GM12878 (cell line): ENCODE results near the gene ZNF148. TPM values are rescaled to one million over a fixed set of nuclear protein-coding genes. Genes with fewer than 3 reads are reported as not detected.
A peak's percentile ranks its signal among the peaks of the same experiment; 100 is the strongest.

Experiments used
- ATAC-seq: fragments of 200-7000 bp; cut with Tn5 transposase; 3 replicates; pipeline ENCODE4 v1.9.1; 2020; ENCODE audit warnings: mild to moderate bottlenecking, moderate library complexity
- BruUV-seq: library from RNA; stranded (reverse); fragments of 400-500 nt; replicated peaks from 2 replicates; lab custom pipeline; 2021; lab: Mats Ljungman, UMichigan
- CTCF ChIA-PET: fragments of 300-600 bp; sonication (Branson Sonifier 250); formaldehyde crosslinking; extraction: SDS; loops from one replicate; lab custom pipeline; 2021; ENCODE audit warnings: inconsistent platforms; lab: Yijun Ruan, JAX
- POLR2A ChIA-PET: fragments of 350-600 bp; formaldehyde crosslinking; extraction: SDS; loops from one replicate; lab custom pipeline; 2021; ENCODE audit warnings: inconsistent platforms; lab: Charles Lee
- RAD21 ChIA-PET: fragments of 300-600 bp; sonication (Branson Sonifier 250); formaldehyde crosslinking; loops from one replicate; lab custom pipeline; 2023; ENCODE audit warnings: antibody characterized with exemption; ENCODE audit not compliant: unreplicated experiment; lab: Charles Lee
- SMC1A ChIA-PET: fragments of 300-600 bp; sonication (Branson Sonifier 250); formaldehyde crosslinking; loops from one replicate; lab custom pipeline; 2023; ENCODE audit not compliant: unreplicated experiment, uncharacterized antibody; lab: Charles Lee
- DNase-seq: peaks from one replicate; pipeline ENCODE4 v3.0.0-alpha.2; 2011; ENCODE audit warnings: low read depth, low spot score
- FAIRE-seq: peaks from 3 replicates; lab custom pipeline; 2011; peaks lifted over from hg19 to GRCh38; lab: Jason Lieb, UNC
- H2AFZ ChIP-seq: 2 replicates; pipeline ENCODE4 v1.6.0; 2011; ENCODE audit warnings: low read depth, low read length, control low read depth; ENCODE audit not compliant: control insufficient read depth
- H3K27ac ChIP-seq: 2 replicates; pipeline ENCODE4 v1.5.1; 2011; ENCODE audit warnings: control low read depth; ENCODE audit not compliant: control insufficient read depth, insufficient read depth
- H3K27me3 ChIP-seq, 2 experiments: replicated peaks in 1 of 2; 2 replicates each; pipeline versions ENCODE4 v1.6.0 to v1.6.1; 2011; ENCODE audit warnings: low read length in 1 of 2; ENCODE audit not compliant: control insufficient read depth in 2 of 2, insufficient read depth in 2 of 2
- H3K36me3 ChIP-seq, 2 experiments: 2 replicates each; pipeline ENCODE4 v1.5.1; 2011; ENCODE audit warnings: low read length in 1 of 2; ENCODE audit not compliant: control insufficient read depth in 2 of 2, insufficient read depth in 2 of 2
- H3K4me1 ChIP-seq: 2 replicates; pipeline ENCODE4 v1.6.1; 2011; ENCODE audit warnings: mild to moderate bottlenecking, low read length, moderate library complexity, mixed read lengths; ENCODE audit not compliant: control insufficient read depth, insufficient read depth
- H3K4me2 ChIP-seq: 2 replicates; pipeline ENCODE4 v1.6.0; 2011; ENCODE audit warnings: control low read depth; ENCODE audit not compliant: control insufficient read depth, insufficient read depth
- H3K4me3 ChIP-seq: fragments of 200-600 bp; sonication (generic); 2 replicates; pipeline ENCODE4 v1.5.1; 2016
- H3K79me2 ChIP-seq: 2 replicates; pipeline ENCODE4 v1.6.0; 2011; ENCODE audit warnings: low read length; ENCODE audit not compliant: control insufficient read depth, insufficient read depth
- H3K9ac ChIP-seq: 2 replicates; pipeline ENCODE4 v1.8.0; 2011; ENCODE audit warnings: low read length, control low read depth, mixed read lengths; ENCODE audit not compliant: control insufficient read depth, insufficient read depth
- H3K9me3 ChIP-seq: replicated peaks from 3 replicates; pipeline ENCODE4 v1.5.1; 2011; ENCODE audit warnings: mild to moderate bottlenecking, low read length; ENCODE audit not compliant: control insufficient read depth, insufficient read depth
- H4K20me1 ChIP-seq: 2 replicates; pipeline ENCODE4 v1.6.0; 2011; ENCODE audit not compliant: control insufficient read depth, insufficient read depth
- BCL11A ChIP-seq: IDR thresholded peaks from 2 replicates; pipeline ENCODE4 v1.6.1; 2011; ENCODE audit warnings: low read depth, low read length
- BCL3 ChIP-seq: IDR thresholded peaks from 2 replicates; pipeline ENCODE4 v1.6.1; 2011; ENCODE audit warnings: borderline replicate concordance, low read depth, mild to moderate bottlenecking, moderate library complexity, low read length; ENCODE audit not compliant: insufficient read depth, poor library complexity, severe bottlenecking
- CBX5 ChIP-seq: sonication (generic); IDR thresholded peaks from 2 replicates; pipeline ENCODE4 v1.6.1; 2016; ENCODE audit warnings: low read depth, moderate library complexity, mild to moderate bottlenecking, inconsistent platforms
- GATAD2B ChIP-seq: fragments of 450-650 bp; conservative IDR thresholded peaks from 2 replicates; pipeline ENCODE4 v1.6.1; 2017; ENCODE audit warnings: low read depth, mild to moderate bottlenecking, moderate library complexity
- LARP7 ChIP-seq: fragments of 450-650 bp; IDR thresholded peaks from 2 replicates; pipeline ENCODE4 v1.6.1; 2017; ENCODE audit warnings: mild to moderate bottlenecking
- MXI1 ChIP-seq: fragments of 150-350 bp; IDR thresholded peaks from 2 replicates; pipeline ENCODE4 v1.6.1; 2011; ENCODE audit warnings: low read depth, mild to moderate bottlenecking, inconsistent platforms, low read length, improper control_type of control experiment
- NFIC ChIP-seq: IDR thresholded peaks from 2 replicates; pipeline ENCODE4 v1.6.1; 2012; ENCODE audit warnings: low read depth, mild to moderate bottlenecking, inconsistent platforms, low read length, moderate library complexity
- TARDBP ChIP-seq: IDR thresholded peaks from 2 replicates; pipeline ENCODE4 v1.6.1; 2016; ENCODE audit warnings: borderline replicate concordance
- YY1 ChIP-seq: IDR thresholded peaks from 2 replicates; pipeline ENCODE4 v1.6.1; 2011; ENCODE audit warnings: low read depth, mild to moderate bottlenecking, low read length
- ZNF217 ChIP-seq: fragments of 450-650 bp; IDR thresholded peaks from 2 replicates; pipeline ENCODE4 v1.6.1; 2017; ENCODE audit warnings: antibody characterized with exemption, mild to moderate bottlenecking
- WGBS: methylation state at CpG from one replicate; pipeline ENCODE4 v1.1.6; 2016; ENCODE audit warnings: low lambda C conversion rate; ENCODE audit not compliant: insufficient replicate concordance, insufficient coverage; ENCODE audit errors: missing lambda C conversion rate; 5-methylcytosine and 5-hydroxymethylcytosine counted together
- in situ Hi-C: fragments of 300-500 bp; cut with MboI; formaldehyde crosslinking; loops from 9 replicates; pipeline ENCODE4 v1.14.3; 2018; ENCODE audit warnings: mixed read lengths
- intact Hi-C: fragments of 100-400 bp; cut with micrococcal nuclease; formaldehyde crosslinking; loops from one replicate; pipeline ENCODE4 v1.14.2; 2022; ENCODE audit not compliant: unreplicated experiment
- polyA plus RNA-seq, 11 experiments: library from polyadenylated mRNA; depleted of rRNA in 4 of 11; unstranded in 6 of 11; stranded (reverse) in 5 of 11; fragments of >200 nt; fragmentation: Nextera tagmentation in 4 of 11; fragmentation: Illumina TruSeq in 1 of 11; extraction: Ambion mirVana in 4 of 11; extraction: Trizol in 1 of 11; gene quantifications; 1 replicate in 1 of 11; 2 replicates in 10 of 11; pipeline versions ENCODE4 v1.2.1 to v1.2.3, GENCODE V29; 2011 to 2016; ENCODE audit warnings: inconsistent platforms in 2 of 11, missing spikeins in 2 of 11, low read depth in 1 of 11
- total RNA-seq, 4 experiments: library from RNA; depleted of rRNA in 3 of 4; stranded (reverse); fragments of >200 nt in 3 of 4; fragmentation: Illumina TruSeq in 1 of 4; extraction: Trizol in 1 of 4; gene quantifications; 2 replicates each; pipeline versions ENCODE4 v1.2.1 to v1.2.3, GENCODE V29; 2013 to 2021
- TF ChIP-seq, protein P1 (sequence below): IDR thresholded peaks from 2 replicates; pipeline ENCODE4 v1.6.1; 2012; ENCODE audit warnings: improper control_type of control experiment, low read depth, low read length; ENCODE audit not compliant: insufficient replicate concordance
- TF ChIP-seq, protein P2 (sequence below): fragments of 450-650 bp; formaldehyde crosslinking; IDR thresholded peaks from 2 replicates; pipeline ENCODE4 v1.4.0; 2020; ENCODE audit warnings: mild to moderate bottlenecking, moderate library complexity

The ZNF148 gene
- total and polyA plus RNA-seq, 10 of the 15 experiments (the other 5 are each of a cell fraction or from before 2014, with no cell fraction given) = 8.6 to 40.4 (median 26.7) TPM

DNA sequence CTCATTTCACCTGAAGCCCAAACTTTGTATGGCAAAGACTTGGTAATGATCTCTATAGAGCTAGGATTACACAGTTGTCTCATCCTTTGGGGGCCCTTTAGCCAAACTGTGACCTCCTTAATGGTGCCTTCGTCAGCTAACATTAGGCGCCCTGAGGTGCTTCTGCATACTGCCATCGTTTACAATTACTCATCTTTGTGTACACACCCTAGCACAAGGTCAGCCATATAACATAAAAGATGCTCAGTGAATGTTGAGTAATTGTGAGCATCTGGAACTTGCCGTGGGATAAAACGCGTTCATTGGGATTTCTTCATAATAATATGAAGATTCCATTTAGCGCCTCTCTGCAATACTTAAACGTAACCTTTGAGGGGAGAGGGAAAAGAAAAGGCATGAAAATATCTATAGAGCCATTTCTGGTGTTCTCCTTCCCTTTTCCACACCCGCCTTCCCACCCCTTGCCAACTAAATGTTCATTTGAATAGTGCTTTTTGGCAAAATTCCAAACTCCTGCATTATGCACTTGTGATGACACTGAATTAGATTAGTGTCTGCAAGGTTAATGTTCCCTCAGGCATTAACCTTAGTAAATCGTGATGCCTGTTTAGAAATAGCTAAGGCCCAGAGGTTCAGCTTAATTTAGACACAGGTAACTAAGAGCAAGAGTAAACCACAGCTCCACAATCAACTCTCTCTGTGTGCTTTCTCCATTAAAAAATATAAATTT is 990 bp upstream of the ZNF148 start:
- in situ Hi-C loops = no loop called here
- no peaks in the 10 kb centered on the region for H4K20me1 ChIP-seq
- peaks cover 45% of the 10 kb centered on the region for H3K79me2 ChIP-seq
- no peaks in the 10 kb centered on the region for H3K4me1 ChIP-seq
- no peaks in the 10 kb centered on the region; the same call in 2 of the 3 replicates for H3K9me3 ChIP-seq
- CTCF ChIA-PET = interaction anchor here (0.6 to 1.5 kb wide), 3 partner anchors 209 to 381 kb away, joined by 3 to 6 read pairs (median 3); no protein-coding TSS in a partner anchor
- intact Hi-C loops = no loop called here
- ATAC-seq (peak; percentile 13; the same call in 1 of the 3 replicates), DNase-seq (no peak), FAIRE-seq (no peak)
- WGBS = 49% methylated on average over 10 of the region's 10 CpGs
- RAD21 ChIA-PET = interaction anchor here (0.5 to 2.4 kb wide), 5 partner anchors 25 to 381 kb away, joined by 3 to 11 read pairs (median 4); no protein-coding TSS in a partner anchor
- H3K9ac ChIP-seq = peak overlapping the region; percentile 87
- H2AFZ ChIP-seq = peak overlapping the region; percentile 41; the same call in 1 of the 2 replicates
- H3K27ac ChIP-seq = peak overlapping the region; percentile 76
- no peaks in the 10 kb centered on the region for H3K36me3 ChIP-seq
- SMC1A ChIA-PET = interaction anchor here (1.1 to 1.7 kb wide), 9 partner anchors 10 to 381 kb away, joined by 3 to 5 read pairs (median 3); no protein-coding TSS in a partner anchor
- H3K4me3 ChIP-seq = peak overlapping the region; percentile 90
- H3K4me2 ChIP-seq = peak overlapping the region; percentile 75
- POLR2A ChIA-PET = interaction anchor here (1.3 to 1.7 kb wide), 3 partner anchors 12 to 20 kb away, joined by 6 to 12 read pairs (median 6); no protein-coding TSS in a partner anchor
- no TSS peak for BruUV-seq
- no peaks in the 10 kb centered on the region for H3K27me3 ChIP-seq
- peak; percentile 83 for TF ChIP-seq BCL3
- TF ChIP-seq, protein P1, sequence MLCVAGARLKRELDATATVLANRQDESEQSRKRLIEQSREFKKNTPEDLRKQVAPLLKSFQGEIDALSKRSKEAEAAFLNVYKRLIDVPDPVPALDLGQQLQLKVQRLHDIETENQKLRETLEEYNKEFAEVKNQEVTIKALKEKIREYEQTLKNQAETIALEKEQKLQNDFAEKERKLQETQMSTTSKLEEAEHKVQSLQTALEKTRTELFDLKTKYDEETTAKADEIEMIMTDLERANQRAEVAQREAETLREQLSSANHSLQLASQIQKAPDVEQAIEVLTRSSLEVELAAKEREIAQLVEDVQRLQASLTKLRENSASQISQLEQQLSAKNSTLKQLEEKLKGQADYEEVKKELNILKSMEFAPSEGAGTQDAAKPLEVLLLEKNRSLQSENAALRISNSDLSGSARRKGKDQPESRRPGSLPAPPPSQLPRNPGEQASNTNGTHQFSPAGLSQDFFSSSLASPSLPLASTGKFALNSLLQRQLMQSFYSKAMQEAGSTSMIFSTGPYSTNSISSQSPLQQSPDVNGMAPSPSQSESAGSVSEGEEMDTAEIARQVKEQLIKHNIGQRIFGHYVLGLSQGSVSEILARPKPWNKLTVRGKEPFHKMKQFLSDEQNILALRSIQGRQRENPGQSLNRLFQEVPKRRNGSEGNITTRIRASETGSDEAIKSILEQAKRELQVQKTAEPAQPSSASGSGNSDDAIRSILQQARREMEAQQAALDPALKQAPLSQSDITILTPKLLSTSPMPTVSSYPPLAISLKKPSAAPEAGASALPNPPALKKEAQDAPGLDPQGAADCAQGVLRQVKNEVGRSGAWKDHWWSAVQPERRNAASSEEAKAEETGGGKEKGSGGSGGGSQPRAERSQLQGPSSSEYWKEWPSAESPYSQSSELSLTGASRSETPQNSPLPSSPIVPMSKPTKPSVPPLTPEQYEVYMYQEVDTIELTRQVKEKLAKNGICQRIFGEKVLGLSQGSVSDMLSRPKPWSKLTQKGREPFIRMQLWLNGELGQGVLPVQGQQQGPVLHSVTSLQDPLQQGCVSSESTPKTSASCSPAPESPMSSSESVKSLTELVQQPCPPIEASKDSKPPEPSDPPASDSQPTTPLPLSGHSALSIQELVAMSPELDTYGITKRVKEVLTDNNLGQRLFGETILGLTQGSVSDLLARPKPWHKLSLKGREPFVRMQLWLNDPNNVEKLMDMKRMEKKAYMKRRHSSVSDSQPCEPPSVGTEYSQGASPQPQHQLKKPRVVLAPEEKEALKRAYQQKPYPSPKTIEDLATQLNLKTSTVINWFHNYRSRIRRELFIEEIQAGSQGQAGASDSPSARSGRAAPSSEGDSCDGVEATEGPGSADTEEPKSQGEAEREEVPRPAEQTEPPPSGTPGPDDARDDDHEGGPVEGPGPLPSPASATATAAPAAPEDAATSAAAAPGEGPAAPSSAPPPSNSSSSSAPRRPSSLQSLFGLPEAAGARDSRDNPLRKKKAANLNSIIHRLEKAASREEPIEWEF = no peak
- no peak for TF ChIP-seq BCL11A
- TF ChIP-seq GATAD2B = no peak
- no peak for TF ChIP-seq LARP7
- TF ChIP-seq, protein P2, sequence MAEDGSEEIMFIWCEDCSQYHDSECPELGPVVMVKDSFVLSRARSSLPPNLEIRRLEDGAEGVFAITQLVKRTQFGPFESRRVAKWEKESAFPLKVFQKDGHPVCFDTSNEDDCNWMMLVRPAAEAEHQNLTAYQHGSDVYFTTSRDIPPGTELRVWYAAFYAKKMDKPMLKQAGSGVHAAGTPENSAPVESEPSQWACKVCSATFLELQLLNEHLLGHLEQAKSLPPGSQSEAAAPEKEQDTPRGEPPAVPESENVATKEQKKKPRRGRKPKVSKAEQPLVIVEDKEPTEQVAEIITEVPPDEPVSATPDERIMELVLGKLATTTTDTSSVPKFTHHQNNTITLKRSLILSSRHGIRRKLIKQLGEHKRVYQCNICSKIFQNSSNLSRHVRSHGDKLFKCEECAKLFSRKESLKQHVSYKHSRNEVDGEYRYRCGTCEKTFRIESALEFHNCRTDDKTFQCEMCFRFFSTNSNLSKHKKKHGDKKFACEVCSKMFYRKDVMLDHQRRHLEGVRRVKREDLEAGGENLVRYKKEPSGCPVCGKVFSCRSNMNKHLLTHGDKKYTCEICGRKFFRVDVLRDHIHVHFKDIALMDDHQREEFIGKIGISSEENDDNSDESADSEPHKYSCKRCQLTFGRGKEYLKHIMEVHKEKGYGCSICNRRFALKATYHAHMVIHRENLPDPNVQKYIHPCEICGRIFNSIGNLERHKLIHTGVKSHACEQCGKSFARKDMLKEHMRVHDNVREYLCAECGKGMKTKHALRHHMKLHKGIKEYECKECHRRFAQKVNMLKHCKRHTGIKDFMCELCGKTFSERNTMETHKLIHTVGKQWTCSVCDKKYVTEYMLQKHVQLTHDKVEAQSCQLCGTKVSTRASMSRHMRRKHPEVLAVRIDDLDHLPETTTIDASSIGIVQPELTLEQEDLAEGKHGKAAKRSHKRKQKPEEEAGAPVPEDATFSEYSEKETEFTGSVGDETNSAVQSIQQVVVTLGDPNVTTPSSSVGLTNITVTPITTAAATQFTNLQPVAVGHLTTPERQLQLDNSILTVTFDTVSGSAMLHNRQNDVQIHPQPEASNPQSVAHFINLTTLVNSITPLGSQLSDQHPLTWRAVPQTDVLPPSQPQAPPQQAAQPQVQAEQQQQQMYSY (CRISPR knock-in tag) = no peak
- TF ChIP-seq CBX5 = no peak
- TF ChIP-seq MXI1 = no peak
- TF ChIP-seq TARDBP = no peak
- no peak for TF ChIP-seq ZNF217
- no peak for TF ChIP-seq YY1
- 0 out of 2 replicates have a peak, but pooled peaks have one; percentile 42 for TF ChIP-seq NFIC
